Fibroblast of villous mesenchyme (primary cell): ENCODE data around the gene RP9. TPM values are rescaled to one million over a fixed set of nuclear protein-coding genes. Genes with fewer than 3 reads are reported as not detected.
A peak's percentile ranks its signal among the peaks of the same experiment; 100 is the strongest.

Experiments used
- DNase-seq: peaks from one replicate; pipeline ENCODE4 v3.0.0-alpha.2; 2010; ENCODE audit warnings: low read depth
- H3K4me3 ChIP-seq: 2 replicates; pipeline ENCODE4 v1.5.1; 2011; ENCODE audit warnings: low read depth, mild to moderate bottlenecking, low read length
- CTCF ChIP-seq: IDR thresholded peaks from 2 replicates; pipeline ENCODE4 v1.5.1; 2012; ENCODE audit warnings: low read depth, mild to moderate bottlenecking, low read length; ENCODE audit not compliant: insufficient read depth
- total RNA-seq: library from RNA; depleted of rRNA; stranded (reverse); fragments of >200 nt; gene quantifications from 2 replicates; pipeline ENCODE4 v1.2.3, GENCODE V29; 2012

RP9 gene
- total RNA-seq, 1 donor = 8.2 TPM

DNA sequence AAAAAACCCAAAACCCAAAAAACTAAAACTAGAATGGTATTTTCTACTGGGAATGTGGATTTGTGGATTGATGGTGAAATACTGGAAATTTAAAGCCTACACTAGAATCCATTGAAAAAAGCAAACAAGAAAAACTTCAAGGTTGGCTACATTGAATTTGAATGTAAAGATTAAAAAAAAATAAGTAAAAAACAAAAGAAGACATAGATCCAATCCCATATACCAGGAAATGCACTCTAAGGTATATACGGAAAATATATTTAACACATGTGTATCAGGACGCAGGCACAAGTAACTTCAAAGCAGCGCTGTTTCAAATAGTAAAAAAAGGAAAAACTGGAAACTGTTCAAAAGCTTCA, 19.4 kb upstream of the RP9 start:
- no peak for TF ChIP-seq CTCF
- peak overlapping the region; percentile 92 for H3K4me3 ChIP-seq
- no peak for DNase-seq

- no peak for TF ChIP-seq CTCF
- DNase-seq = no peak
- no peak overlapping the region for H3K4me3 ChIP-seq
Observed at GRCh38 chr7:33127085-33127484, 17.9 kb upstream of the RP9 start.

DNA sequence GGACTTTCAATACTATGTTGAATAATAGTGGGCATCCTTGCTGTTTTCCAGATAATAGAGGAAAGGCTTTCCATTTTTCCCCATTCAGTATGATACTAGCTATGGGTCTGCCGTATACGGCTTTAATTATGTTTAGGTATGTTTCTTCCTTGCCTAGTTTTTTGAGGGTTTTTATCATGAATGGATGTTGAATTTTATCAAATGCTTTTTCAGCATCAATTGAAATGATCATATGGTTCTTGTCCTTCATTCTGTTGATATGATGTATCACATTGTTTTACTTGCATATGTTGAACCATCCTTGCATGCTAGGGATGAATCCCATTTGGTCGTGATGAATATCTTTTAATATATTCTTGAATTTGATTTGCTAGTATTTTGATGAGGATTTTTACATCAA, 9.2 kb upstream of the RP9 start:
- no peak for DNase-seq
- H3K4me3 ChIP-seq = no peak overlapping the region
- no peak for TF ChIP-seq CTCF

- DNase-seq = no peak
- TF ChIP-seq CTCF = no peak
- no peak overlapping the region for H3K4me3 ChIP-seq
Observed at GRCh38 chr7:33114976-33115375, 5.8 kb upstream of the RP9 start.

GRCh38 chr7:33111614-33112013, 2.4 kb upstream of the RP9 start:
- TF ChIP-seq CTCF = no peak
- no peak overlapping the region for H3K4me3 ChIP-seq
- DNase-seq = no peak

DNA sequence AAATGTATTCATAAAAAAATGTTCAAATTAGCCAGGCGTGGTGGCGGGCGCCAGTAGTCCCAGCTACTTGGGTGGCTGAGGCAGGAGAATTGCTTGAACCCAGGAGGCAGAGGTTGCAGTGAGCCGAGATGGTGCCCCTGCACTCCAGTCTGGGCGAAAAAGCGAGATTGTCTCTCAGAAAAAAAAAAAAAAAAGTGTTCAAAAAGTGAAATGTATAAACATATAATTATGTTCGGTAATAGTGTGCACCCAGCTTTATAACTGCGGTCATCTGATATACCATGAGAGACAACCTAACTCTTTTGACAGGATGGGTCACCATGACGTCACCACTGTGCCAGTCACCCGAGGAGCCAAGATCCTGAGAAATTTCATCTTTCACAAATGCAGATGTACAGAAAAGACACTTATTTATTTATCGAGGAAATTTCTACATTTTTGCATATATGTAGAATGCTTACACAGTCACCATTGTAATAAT, 594 bp upstream of the RP9 start:
- TF ChIP-seq CTCF = no peak
- DNase-seq = no peak
- H3K4me3 ChIP-seq = peak overlapping the region; percentile 63

DNA sequence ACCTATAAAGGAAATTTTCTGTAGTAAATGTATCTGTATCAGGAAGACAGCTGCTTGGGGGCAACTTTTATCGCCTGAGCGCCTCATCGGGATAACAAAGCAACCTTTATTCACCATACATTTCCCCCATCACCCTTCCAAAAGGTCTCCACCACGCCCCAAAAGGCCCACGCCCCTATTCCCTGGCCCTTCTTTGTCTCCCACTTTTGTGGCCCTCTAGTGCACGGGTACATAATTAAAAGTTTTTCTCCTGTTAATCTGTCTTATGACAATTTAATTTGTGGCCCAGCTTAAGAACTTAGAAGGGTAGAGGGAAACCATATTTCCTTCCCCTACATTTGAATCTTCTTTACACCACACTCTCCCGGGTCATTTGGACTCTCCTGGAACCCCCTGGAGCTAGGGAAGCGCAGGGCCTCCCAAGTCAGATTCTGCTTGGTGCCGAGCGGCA, 625 bp downstream of the RP9 start:
- H3K4me3 ChIP-seq = peak overlapping the region; percentile 80
- peak; percentile 1 for TF ChIP-seq CTCF
- DNase-seq = no peak
